ENCODE results near the gene GON4L.
"Not testable (repeated sequence)": the region's sequence is repeated elsewhere in the genome, so short reads cannot be mapped to it uniquely, and the experiment has no call there.

GON4L gene

GRCh38 chr1:155741908-155742307, 115.1 kb downstream of the GON4L start:
- DNase-seq: no peak

DNA sequence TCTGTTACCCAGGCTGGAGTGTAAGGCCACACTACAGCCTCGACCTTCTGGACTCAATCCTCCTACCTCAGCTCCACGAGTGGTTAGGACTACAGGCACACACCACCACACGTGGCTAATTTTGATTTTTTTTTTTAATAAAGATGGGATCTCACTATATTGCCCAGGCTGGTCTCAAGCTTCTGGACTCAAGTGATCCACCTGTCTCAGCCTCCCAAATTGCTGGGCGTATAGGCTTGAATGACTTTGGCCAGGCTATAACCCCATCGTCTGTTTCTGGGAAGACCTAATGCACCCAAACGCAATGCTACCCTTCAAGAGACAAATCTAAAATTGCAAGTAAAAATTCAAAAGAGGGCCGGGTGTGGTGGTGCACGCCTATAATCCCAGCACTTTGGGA, 116.0 kb downstream of the GON4L start:
- DNase-seq: no peak

DNA sequence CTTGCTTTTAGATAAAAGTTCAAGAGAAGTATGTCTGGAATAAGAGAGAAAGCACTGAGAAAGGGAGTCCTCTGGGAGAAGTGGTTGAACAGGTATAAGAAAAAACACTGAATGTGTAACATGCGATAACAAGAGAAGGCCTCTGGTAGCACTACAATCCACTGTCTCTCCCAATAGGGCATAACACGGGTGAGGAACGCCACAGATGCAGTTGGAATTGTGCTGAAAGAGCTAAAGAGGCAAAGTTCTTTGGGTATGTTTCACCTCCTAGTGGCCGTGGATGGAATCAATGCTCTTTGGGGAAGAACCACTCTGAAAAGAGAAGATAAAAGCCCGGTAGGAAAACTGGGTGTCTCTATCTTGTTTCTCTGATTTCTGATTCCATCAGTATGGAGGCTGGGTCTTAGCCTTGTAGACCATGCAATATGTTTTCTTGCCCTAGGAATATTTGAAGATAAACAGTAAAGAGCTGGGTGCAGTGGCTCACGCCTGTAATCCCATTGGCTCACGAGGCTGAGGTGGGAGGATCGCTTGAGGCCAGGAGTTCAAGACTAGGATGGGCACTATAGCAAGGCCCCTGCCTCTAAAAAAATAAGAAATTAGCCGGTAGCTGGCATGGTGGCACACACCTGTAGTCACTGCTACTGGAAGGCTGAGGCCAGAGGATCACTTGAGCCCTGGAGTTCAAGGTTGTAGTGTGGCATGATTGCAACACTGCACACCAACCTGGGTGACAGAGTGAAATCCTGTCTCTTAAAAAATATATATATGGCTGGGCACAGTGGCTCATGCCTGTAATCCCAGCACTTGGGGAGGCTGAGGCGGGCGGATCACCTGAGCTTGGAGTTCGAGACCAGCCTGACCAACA, 127.7 kb downstream of the GON4L start:
- DNase-seq: no peak

DNA sequence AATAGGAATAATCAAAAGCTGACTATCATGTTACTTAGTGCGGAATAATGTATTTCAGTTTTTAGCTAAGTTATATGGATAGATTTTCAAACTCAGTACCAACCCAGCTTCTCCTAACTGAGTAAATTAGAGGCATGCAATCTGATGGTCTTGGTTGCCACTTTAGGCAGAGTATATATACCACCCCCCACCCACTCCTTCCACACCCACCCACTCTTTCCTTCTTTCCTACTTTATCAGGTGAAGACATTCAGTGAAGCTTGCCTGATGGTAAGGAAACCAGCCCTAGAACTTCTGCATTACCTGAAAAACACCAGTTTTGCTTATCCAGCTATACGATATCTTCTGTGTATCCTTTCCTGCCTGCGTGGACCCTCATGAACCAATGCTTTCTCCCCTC, 131.9 kb downstream of the GON4L start:
- no peak for DNase-seq

DNA sequence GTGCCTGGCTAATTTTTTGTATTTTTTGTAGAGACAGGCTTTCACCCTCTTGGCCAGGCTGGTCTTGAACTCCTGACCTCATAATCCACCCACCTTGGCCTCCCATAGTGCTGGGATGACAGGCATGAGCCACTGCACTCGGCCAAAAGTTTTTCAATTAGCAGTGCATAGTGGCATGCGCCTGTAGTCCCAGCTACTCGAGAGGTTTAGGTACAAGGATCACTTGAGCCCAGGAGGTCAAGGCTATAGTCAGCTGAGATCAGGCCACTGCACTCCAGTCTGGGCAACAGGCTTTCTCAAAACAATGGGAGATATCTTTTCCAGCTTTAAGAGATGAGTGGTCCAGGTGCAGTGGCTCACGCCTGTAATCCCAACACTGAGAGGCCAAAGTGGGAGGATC, 137.3 kb downstream of the GON4L start:
- DNase-seq: no peak

GRCh38 chr1:155718524-155719115, 138.4 kb downstream of the GON4L start:
- DNase-seq: not testable (repeated sequence)

DNA sequence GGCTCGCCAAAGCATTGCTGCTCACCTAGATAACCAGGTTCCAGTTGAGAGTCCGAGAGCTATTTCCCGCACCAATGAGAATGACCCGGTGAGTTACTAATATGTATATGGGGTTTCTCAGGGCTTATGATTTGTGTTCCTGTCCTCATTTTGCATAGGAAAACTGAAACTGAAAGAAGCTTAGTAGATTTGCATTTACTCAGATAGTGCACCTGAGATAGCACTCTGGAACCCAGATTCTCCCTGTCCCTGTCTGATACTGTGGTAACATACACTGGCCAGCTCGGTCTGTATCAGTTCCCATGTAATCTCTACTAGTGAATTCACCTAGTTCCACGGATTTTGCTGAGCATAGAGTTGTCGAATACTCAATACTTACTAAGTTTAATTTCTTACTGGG, 140.0 kb downstream of the GON4L start:
- no peak for DNase-seq

DNA sequence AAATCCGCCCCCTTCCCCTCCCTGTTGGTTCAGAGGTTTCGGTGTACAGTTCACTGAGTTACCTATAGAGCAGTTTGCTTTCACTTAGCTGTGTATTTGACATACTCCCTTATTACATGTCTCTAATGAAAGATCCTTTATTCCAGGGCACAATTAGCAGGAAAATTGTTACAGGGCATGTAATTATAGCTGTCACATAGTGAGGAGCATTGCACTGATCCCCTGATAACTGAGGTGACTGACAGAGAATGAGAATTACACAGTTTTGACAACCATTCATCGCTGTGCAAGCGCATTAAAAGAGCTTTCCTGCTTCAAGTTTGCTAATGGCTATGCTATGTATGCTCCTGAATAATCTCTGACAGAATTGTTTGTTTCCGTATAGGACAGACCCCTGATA, 141.2 kb downstream of the GON4L start:
- no peak for DNase-seq

DNA sequence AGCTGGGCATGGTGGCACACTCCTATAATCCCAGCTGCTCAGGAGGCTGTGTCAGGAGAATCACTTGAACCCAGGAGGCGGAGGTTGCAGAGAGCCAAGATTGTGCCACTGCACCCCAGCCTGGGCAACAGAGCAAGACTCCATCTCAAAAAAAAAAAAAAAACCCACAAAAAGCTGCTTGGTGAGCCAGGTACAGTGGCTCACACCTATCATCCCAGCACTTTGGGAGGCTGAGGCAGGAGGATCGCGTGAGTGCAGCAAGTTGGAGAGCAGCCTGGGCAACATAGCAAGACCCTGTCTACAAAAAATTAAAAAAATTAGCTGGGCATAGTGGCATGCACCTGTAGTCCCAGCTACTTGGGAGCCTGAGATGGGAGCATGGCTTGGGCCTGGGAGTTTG, 142.0 kb downstream of the GON4L start:
- DNase-seq: not testable (repeated sequence)

GRCh38 chr1:155713075-155713474, 143.9 kb downstream of the GON4L start:
- no peak for DNase-seq

DNA sequence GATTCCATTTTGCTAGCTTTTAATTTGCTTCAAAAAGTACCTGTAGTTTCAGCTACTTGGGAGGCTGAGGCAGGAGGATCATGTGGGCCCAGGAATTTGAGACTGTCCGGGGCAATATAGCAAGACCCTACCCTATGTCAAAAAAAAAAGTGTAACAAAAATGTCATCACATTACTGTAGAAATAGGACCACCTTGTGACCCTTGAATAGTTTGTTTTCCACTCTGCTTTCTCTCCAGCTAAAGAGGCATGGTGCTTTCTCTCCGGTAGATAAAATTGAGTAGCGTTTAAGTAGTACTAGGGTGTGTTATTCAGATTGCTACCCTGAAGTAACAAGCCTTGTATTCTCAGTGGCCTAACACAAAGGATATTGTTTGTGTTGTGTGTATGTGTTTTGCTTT, 144.4 kb downstream of the GON4L start:
- not testable (repeated sequence) for DNase-seq

GRCh38 chr1:155711457-155711856, 145.6 kb downstream of the GON4L start:
- not testable (repeated sequence) for DNase-seq

GRCh38 chr1:155709391-155709790, 147.6 kb downstream of the GON4L start:
- DNase-seq: no peak

DNA sequence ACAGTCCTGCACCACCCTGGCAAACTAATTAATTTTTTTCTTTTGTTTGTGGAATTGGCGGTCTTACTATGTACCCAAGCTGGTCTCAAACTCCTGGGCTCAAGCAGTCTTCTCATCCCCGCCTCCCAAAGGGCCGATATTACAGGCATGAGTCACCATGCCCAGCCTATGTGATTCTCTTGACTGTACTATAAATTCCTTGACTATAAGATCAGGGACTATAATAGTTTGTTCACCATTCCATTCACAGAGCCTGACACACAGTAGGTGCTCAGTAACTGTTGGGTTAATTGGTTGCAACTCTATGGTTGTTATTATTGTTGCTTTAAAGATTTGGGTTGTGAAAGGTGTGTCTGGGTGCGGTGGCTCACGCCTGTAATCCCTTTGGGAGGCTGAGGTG, 150.9 kb downstream of the GON4L start:
- DNase-seq: no peak

- DNase-seq: not testable (repeated sequence)
These were observed 152.6 kb downstream of the GON4L start for GRCh38 chr1:155704414-155704813.

DNA sequence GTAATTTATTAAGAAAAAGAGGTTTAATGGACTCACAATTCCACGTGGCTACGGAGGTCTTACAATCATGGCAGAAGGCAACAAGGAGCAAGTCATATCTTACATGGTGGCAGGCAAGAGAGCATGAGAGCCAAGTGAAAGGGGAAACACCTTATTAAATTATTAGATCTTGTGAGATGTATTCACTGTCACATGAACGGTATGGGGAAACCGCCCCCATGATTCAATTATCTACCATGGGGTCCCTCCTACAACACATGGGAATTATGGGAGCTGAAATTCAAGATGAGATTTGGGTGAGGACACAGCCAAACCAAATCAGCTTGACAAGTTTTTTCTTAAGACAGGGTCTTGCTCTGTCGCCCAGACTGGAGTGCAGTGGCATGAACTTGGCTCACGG, 153.8 kb downstream of the GON4L start:
- no peak for DNase-seq

DNA sequence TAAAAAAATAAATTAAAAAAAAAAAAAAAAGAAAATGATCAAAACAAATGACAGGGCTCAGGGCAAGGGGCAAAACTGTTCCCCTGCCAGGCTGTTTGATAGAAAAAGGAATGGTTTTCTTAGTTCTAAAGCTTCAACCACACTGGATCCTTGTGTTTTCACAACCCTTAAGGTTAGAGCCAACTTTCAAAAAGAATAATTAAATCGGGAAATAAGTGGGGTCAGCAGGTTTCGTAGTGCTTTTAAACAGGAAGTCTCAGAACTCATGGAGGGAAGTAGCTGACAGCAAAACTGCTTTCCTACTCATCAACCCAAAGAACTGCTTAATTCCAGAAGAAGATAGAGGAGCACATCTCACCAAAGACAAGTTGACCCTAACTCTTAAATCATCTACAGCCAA, 155.3 kb downstream of the GON4L start:
- DNase-seq: not testable (repeated sequence)
